Activated T-helper 17 cell treated with anti-CD3 and anti-CD28 coated beads, Interleukin-2, amount 50 U/mL, for 72 hours (primary cell): ENCODE results near the gene TSPAN18. TPM values are rescaled to one million over a fixed set of nuclear protein-coding genes. Genes with fewer than 3 reads are reported as not detected.

Source experiments
- ATAC-seq: fragments of 150-1000 bp; cut with Tn5 transposase; replicated peaks from 2 replicates; pipeline ENCODE4 v1.10.0; 2021; ENCODE audit warnings: mild to moderate bottlenecking, moderate library complexity
- H3K27ac Mint-ChIP-seq: one replicate; pipeline ENCODE4 v1.8.0; 2022; ENCODE audit warnings: mixed read lengths
- H3K27me3 Mint-ChIP-seq: one replicate; pipeline ENCODE4 v1.8.0; 2022; ENCODE audit warnings: mixed read lengths
- H3K36me3 Mint-ChIP-seq: one replicate; pipeline ENCODE4 v1.8.0; 2022; ENCODE audit warnings: low read depth, mild to moderate bottlenecking, mixed read lengths
- H3K4me1 Mint-ChIP-seq: one replicate; pipeline ENCODE4 v1.8.0; 2022; ENCODE audit warnings: mixed read lengths
- H3K4me3 Mint-ChIP-seq: one replicate; pipeline ENCODE4 v1.8.0; 2022; ENCODE audit warnings: mild to moderate bottlenecking, mixed read lengths
- H3K9me3 Mint-ChIP-seq: one replicate; pipeline ENCODE4 v1.8.0; 2022; ENCODE audit warnings: mixed read lengths
- total RNA-seq, 2 donors: library from RNA; stranded (reverse); gene quantifications; one replicate each; pipeline ENCODE4 v1.2.3, GENCODE V29; 2022

TSPAN18 gene
- total RNA-seq, 2 donors from 2014 or later = 3.3 to 3.9 TPM

DNA sequence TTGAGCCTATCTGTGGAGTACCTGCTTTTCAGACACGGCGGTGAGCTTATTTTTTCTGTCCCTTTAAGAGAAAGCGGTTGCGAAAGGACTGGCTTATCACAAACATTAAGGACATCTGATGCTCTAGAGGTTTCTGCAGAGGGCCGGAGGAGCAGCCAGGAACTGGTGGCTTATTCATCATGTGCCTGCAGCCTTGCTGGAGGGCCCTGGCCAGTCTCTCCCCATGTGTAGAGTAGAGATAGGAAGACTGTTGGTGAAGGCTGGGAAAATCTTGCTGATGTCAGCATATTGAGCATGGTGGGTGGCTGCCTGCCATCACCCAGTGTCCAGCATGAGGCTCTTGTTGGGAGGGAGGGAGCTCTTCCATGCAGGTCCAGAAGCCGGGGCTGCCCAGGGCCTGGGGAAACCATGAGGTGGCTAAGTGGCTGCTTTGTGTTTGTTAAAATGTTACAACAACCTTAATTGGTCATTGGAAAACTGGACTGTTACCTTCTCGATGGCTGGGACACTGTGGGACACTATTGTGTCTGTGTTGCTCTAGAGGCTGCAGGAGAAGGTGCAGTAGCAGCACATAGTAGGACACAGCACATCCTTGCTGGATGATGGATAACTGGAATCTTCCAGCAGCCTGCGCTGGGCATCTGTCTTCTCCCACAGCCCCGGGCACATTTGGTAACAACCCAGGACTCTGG is 54.3 kb downstream of the TSPAN18 start:
- Mint-ChIP-seq H3K27me3 (no peaks in the 10 kb centered on the region), H3K4me1 (peaks cover 24% of the 10 kb centered on the region), H3K4me3 (no peak overlapping the region), H3K36me3 (no peaks in the 10 kb centered on the region), H3K27ac (no peak overlapping the region), H3K9me3 (no peaks in the 10 kb centered on the region)
- ATAC-seq = no peak

DNA sequence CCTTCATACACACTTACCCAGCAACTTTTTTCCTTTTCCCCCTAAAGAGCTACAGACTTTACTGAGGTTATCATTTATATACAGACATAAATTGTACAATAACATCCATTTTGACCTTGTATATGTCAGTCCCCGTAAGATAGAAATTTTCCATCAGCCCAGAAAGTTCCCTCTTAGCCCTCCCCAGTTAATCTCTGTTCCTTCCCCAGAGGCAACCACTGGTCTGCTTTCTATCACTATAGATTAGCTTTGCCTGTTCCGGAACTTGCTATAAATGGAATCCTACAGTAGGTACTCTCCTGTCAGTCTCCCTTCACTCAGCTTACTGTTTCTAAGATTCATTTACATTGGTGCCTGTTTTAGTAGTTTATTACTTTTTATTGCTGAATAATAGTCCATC is 54.9 kb downstream of the TSPAN18 start:
- ATAC-seq = no peak
- no peak overlapping the region for H3K4me3 Mint-ChIP-seq
- H3K27ac Mint-ChIP-seq = no peak overlapping the region
- H3K4me1 Mint-ChIP-seq = peaks cover 24% of the 10 kb centered on the region
- no peaks in the 10 kb centered on the region for H3K27me3 Mint-ChIP-seq
- H3K9me3 Mint-ChIP-seq = no peaks in the 10 kb centered on the region
- no peaks in the 10 kb centered on the region for H3K36me3 Mint-ChIP-seq

DNA sequence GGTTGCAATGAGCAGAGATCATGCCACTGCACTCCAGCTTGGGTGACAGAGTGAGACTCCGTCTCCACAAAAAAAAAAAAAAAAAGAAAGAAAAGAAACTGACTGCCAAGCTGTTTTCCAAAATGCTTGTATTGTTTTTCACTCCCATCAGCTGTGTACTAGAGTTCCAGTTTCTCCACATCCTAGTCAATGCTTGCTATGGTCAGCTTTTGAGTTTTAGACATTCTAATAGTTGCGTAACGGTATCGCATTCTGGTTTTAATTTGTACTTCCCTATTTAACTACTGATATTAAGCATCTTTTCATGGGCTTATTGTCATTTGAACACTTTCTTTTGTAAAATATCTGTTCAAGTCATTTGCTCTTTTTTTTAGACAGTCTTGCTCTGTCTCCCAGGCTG is 55.7 kb downstream of the TSPAN18 start:
- no peak overlapping the region for H3K27ac Mint-ChIP-seq
- no peak for ATAC-seq
- H3K4me1 Mint-ChIP-seq = peaks cover 28% of the 10 kb centered on the region
- H3K36me3 Mint-ChIP-seq = no peaks in the 10 kb centered on the region
- H3K9me3 Mint-ChIP-seq = no peaks in the 10 kb centered on the region
- H3K27me3 Mint-ChIP-seq = no peaks in the 10 kb centered on the region
- no peak overlapping the region for H3K4me3 Mint-ChIP-seq

DNA sequence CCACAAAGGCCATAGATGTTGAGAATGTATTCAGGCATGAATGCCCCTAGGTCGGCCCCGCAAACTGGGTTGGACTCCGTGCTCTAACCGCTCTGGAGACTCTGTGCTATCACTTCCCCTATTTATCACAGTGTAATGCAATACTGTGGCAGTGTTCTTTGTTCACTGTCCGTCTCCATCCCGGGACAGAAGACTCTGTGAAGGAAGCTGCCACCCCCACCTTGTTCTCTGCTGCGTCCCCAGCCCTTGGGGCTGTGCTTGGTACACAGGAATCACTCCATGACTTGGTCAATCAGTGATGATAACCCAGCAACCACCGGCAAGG is 57.6 kb downstream of the TSPAN18 start:
- no peaks in the 10 kb centered on the region for H3K36me3 Mint-ChIP-seq
- H3K4me1 Mint-ChIP-seq = peaks cover 24% of the 10 kb centered on the region
- no peak overlapping the region for H3K4me3 Mint-ChIP-seq
- no peaks in the 10 kb centered on the region for H3K27me3 Mint-ChIP-seq
- no peak for ATAC-seq
- no peak overlapping the region for H3K27ac Mint-ChIP-seq
- no peaks in the 10 kb centered on the region for H3K9me3 Mint-ChIP-seq

DNA sequence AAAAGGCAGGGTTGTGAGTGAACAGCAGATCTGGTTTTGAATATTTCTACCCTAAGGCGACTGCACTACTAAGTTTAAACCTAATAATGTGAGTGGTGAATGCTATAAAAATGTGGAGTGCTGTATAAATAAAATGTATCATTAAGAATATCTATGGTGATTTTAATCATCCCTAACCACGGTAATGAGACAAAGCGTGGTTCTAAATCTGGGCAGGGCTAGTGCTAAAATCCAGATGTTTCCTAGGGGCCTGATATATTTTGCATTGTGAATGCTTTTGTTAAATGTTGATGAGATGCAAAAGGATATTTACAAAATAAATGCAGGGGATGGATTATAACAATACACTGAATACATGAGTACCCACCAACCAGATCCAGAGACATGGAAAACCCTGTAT is 58.1 kb downstream of the TSPAN18 start:
- ATAC-seq = no peak
- Mint-ChIP-seq H3K27ac (no peak overlapping the region), H3K9me3 (no peaks in the 10 kb centered on the region), H3K27me3 (no peaks in the 10 kb centered on the region), H3K4me1 (peaks cover 22% of the 10 kb centered on the region), H3K36me3 (no peaks in the 10 kb centered on the region), H3K4me3 (no peak overlapping the region)

DNA sequence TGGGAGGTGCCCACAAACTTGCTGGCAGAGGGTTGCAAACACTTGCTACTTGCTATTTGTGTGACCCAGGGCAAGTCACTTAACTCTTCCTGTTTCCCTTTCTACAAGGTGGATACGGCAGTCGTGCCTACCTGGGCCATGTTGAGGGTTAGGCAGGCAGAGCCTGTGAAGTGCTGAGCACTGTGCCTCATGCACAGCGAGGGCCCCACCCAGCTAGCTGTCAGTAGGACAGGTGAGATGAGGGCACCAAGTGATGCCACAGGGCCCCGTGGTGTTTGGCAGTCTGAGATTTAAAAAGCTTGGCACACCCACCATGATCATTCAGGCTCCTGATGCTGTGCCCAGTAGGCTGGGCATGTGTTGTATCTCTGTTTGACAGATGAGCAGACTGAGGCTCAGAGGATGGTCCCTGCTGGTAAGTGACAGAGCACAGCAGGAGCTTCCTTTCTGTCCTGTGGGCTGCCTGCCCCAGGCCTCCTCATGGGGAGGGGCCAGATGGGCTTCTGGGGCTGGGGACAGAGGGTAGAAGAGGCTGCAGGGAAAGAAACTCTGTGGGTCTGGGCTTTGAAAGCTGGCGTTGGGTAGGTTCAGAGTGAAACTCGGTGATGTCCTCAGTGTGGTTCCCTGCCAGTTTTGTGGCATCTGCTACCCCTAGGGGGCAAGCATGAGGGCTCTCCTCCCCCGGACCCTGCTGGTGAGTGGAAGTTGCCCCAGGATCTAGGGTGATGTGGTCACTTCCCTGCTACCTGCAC is 59.3 kb downstream of the TSPAN18 start:
- no peaks in the 10 kb centered on the region for H3K27me3 Mint-ChIP-seq
- no peak overlapping the region for H3K27ac Mint-ChIP-seq
- H3K4me1 Mint-ChIP-seq = peaks cover 15% of the 10 kb centered on the region
- ATAC-seq = peak; percentile 32
- no peaks in the 10 kb centered on the region for H3K36me3 Mint-ChIP-seq
- no peaks in the 10 kb centered on the region for H3K9me3 Mint-ChIP-seq
- no peak overlapping the region for H3K4me3 Mint-ChIP-seq

DNA sequence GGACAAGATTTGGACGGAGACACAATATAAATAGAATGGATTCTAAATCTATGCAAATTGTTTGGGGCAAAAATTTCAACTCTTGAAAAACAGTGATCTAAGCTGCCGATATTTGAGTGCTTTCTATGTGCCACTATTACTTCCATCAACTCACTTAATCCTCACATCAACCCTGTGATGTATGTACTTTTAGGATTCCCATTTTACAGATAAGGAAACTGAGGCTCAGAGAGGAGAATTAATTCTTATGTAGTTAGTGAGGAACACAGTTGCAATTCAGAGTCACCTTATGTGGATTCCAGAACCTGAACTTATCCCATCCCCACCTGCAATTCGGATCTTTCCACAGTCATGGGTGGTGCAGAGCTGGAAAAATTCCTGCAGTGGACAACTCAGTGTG is 60.3 kb downstream of the TSPAN18 start:
- Mint-ChIP-seq H3K9me3 (no peaks in the 10 kb centered on the region), H3K4me3 (no peak overlapping the region), H3K4me1 (peaks cover 15% of the 10 kb centered on the region), H3K36me3 (no peaks in the 10 kb centered on the region), H3K27me3 (no peaks in the 10 kb centered on the region), H3K27ac (peak overlapping the region; percentile 30)
- no peak for ATAC-seq

DNA sequence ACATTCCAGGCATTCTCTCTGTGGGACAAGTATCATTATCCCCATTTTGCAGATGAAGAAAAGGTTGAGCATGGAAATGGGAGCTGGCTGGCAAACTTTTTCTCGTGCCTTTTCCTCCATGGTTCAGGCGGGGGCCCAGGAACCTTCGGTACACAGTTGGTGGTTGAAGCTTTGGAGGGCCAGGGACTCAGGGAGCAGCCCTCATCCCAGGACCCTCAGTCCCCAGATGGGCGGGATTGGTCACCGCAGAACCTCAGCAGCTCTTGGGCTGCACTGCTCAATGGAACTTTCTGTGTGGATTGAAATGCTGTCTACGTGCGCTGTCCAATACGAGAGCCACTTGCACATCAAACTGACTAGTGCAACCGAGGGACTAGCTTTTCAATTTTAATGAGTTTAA is 61.2 kb downstream of the TSPAN18 start:
- ATAC-seq = no peak
- Mint-ChIP-seq H3K4me3 (no peak overlapping the region), H3K27ac (no peak overlapping the region), H3K9me3 (no peaks in the 10 kb centered on the region), H3K36me3 (no peaks in the 10 kb centered on the region), H3K4me1 (peaks cover 15% of the 10 kb centered on the region), H3K27me3 (no peaks in the 10 kb centered on the region)

DNA sequence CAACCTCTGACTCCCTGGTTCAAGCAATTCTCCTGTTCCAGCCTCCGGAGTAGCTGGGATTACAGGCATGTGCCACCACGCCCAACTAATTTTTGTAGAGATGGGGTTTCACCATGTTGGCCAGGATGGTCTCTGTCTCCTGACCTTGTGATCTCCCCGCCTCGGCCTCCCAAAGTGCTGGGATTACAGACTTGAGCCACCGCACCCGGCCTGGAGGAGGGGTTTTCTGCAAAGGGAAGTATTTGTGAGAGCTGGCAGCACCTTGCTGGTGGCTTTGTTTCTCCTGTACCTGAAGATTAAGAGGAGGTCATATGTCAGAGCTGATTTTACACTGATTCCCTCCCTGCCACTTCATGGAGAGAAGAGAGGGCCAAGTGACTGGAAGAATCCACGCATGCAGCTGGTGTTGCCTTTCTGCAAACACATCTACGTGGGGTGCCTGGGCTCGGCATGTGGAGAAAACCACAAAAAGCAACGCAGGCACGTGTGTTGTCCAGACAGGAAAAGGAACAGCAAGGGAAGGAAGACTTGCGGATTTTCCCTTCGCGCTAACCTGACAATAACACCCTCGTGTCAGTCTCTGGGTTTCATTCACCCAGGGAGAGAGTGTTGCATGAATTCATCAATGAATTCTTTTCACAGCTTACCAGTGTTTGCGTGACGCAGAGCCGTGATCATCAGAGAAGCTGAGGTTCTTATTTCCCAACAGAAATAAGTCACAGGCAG is 61.9 kb downstream of the TSPAN18 start:
- no peaks in the 10 kb centered on the region for H3K9me3 Mint-ChIP-seq
- H3K4me3 Mint-ChIP-seq = no peak overlapping the region
- no peaks in the 10 kb centered on the region for H3K36me3 Mint-ChIP-seq
- H3K27me3 Mint-ChIP-seq = no peaks in the 10 kb centered on the region
- peaks cover 15% of the 10 kb centered on the region for H3K4me1 Mint-ChIP-seq
- H3K27ac Mint-ChIP-seq = no peak overlapping the region
- ATAC-seq = no peak

DNA sequence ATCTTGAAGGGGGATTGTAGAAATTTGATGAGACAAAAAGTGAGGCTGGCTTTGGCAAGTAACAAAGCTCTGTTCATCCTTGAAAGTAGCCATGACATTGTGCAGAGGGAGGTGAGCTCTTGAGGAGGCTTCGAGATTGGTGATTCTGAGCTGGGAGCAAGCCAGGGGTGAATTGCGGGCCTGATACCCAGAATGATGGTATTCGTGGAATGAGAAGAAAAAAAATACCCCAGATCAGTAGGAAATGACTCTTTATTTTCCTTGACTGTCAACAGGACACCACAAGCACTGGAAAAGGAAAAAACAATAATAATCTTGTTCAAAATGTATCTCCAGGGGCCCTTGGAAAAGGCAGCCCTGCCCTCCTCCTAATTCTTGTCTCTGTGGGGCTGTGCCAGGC is 62.7 kb downstream of the TSPAN18 start:
- no peak overlapping the region for H3K4me3 Mint-ChIP-seq
- H3K9me3 Mint-ChIP-seq = no peaks in the 10 kb centered on the region
- peaks cover 11% of the 10 kb centered on the region for H3K4me1 Mint-ChIP-seq
- no peak overlapping the region for H3K27ac Mint-ChIP-seq
- no peaks in the 10 kb centered on the region for H3K36me3 Mint-ChIP-seq
- no peaks in the 10 kb centered on the region for H3K27me3 Mint-ChIP-seq
- ATAC-seq = no peak

DNA sequence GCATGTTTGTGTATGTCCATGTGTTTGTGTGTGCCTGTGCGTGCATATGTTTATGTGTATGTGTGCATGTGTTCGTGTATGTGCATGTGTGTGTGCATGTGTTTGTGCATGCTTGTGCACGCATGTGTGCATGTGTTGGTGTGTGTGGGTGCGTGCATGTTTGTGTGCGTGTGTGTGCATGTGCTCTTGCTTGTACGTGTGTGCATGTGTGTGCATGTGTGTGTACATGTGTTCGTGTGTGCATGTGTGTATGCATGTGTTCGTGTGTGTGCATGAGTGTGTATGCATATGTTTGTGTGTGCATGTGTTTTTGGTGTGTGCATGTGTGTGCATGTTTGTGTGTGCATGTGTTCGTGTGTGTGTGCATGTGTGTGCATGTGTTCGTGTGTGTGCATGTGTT is 63.4 kb downstream of the TSPAN18 start:
- Mint-ChIP-seq H3K9me3 (no peaks in the 10 kb centered on the region), H3K36me3 (no peaks in the 10 kb centered on the region), H3K4me3 (no peak overlapping the region), H3K27ac (no peak overlapping the region), H3K4me1 (peaks cover 11% of the 10 kb centered on the region), H3K27me3 (no peaks in the 10 kb centered on the region)
- ATAC-seq = no peak

DNA sequence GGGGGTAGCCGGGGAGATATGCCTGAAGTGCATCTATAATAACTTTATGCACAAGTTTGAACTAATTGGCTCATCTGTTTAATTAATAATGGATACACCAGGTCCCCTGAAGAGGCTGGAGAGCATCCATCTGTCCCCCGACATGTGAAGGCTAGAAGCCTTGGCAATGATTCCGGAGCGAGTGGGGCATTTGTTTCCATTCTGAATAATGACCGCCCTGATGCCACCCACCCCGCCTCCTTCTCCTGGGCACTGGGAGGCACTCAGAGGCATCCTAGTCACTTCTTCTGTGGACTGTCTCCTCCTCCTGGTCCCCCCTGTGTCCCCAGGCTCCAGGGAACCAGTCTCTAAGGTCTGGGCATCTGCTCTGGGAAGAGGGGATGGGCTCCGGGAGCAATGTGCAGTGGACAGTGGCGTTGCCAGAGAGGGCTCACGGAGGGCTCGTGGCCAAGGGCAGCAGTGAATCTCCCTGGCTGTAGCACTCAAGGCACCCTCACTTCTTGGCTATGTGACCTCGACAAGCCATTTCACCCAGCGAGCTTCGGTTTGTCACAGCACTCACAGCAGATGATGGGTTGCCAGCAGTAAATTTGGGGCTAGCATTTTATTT is 64.7 kb downstream of the TSPAN18 start:
- Mint-ChIP-seq H3K27me3 (no peaks in the 10 kb centered on the region), H3K4me3 (no peak overlapping the region), H3K9me3 (no peaks in the 10 kb centered on the region), H3K36me3 (no peaks in the 10 kb centered on the region), H3K4me1 (peaks cover 11% of the 10 kb centered on the region), H3K27ac (no peak overlapping the region)
- no peak for ATAC-seq

DNA sequence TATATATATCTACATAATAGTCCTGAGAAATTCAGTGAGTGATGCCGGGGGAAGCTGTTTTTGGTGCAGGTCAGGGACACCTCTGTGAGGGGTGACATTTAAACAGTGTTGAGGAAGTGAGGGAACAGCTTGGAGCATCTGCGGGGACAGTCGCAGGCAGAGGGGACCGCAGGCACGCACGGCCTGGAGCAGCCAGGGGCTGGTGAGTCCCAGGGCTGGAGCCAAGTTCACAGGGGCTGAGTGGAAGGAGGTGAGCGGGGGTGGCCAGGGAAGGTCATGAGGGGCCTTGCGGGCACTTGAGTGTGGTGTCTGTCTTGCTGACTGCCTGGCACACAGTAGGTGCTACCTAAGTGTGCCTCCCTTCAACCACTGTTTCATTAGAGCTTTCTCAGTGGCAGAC is 65.4 kb downstream of the TSPAN18 start:
- H3K36me3 Mint-ChIP-seq = no peaks in the 10 kb centered on the region
- H3K4me1 Mint-ChIP-seq = peaks cover 9% of the 10 kb centered on the region
- H3K4me3 Mint-ChIP-seq = no peak overlapping the region
- ATAC-seq = no peak
- H3K9me3 Mint-ChIP-seq = no peaks in the 10 kb centered on the region
- H3K27me3 Mint-ChIP-seq = no peaks in the 10 kb centered on the region
- no peak overlapping the region for H3K27ac Mint-ChIP-seq

DNA sequence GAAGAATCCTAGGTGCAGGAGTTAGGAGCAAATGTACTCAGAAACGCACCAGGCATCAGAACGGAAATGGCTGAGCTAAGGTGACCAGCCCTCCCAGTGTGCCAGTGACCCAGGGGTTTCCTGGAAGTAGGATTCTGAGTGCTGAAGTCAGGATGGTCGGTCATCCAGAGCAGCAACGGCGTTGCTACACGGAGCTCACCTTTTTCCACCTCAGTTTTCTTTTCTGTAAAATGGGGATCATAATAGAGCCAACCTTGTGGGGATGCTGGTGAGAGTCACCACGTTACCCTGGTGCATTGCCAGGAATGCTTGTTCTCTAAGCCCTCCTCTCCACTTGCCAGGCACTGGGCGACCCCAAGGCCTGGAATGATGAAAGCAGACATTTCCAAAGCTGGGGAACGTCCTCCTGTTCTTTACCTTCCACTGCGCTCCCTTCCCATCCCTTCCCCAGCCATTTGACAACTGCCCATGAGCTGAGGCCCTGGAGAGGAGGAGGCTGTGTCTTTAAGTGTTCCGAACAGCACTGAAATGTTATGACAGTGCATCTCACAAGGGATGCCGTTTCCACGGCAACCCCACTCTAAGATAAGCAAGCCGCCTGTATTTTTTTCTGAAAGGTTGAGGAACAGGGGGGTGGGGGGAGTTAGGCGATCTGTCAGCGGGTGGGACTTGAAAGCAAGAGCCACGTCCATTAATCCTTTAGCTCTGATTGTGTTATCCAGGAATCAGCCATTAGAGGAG is 66.8 kb downstream of the TSPAN18 start:
- H3K36me3 Mint-ChIP-seq = no peaks in the 10 kb centered on the region
- ATAC-seq = no peak
- H3K4me3 Mint-ChIP-seq = no peak overlapping the region
- H3K9me3 Mint-ChIP-seq = no peaks in the 10 kb centered on the region
- no peak overlapping the region for H3K27ac Mint-ChIP-seq
- H3K4me1 Mint-ChIP-seq = peaks cover 5% of the 10 kb centered on the region
- no peaks in the 10 kb centered on the region for H3K27me3 Mint-ChIP-seq
